Right lobe of liver (tissue), 6 donors: ENCODE measurements around the gene CUX1. TPM values are rescaled to one million over a fixed set of nuclear protein-coding genes. Genes with fewer than 3 reads are reported as not detected.

ENCODE experiments used
- ATAC-seq, 4 donors: fragments of 200-7000 bp; cut with Tn5 transposase; one replicate each; pipeline ENCODE4 v1.9.1; 2020; ENCODE audit warnings: mild to moderate bottlenecking in 4 of 4, moderate library complexity in 4 of 4
- DNase-seq, 3 donors: peaks; one replicate each; pipeline ENCODE4 v3.0.0-alpha.2; 2020
- H3K27ac ChIP-seq, 3 donors: fragments of 200-600 bp; one replicate each; pipeline ENCODE4 v1.8.0; 2022
- H3K27me3 ChIP-seq, 2 donors: fragments of 200-600 bp; one replicate each; pipeline ENCODE4 v1.8.0; 2022
- H3K36me3 ChIP-seq, 4 donors: fragments of 200-600 bp; sonication (generic) in 1 of 4; one replicate each; pipeline versions ENCODE4 v1.5.1 to v1.8.0; 2017 to 2022; ENCODE audit warnings: control low read depth in 1 of 4
- H3K4me1 ChIP-seq, 4 donors: fragments of 200-600 bp; sonication (generic) in 1 of 4; one replicate each; pipeline versions ENCODE4 v1.5.1 to v1.8.0; 2017 to 2022; ENCODE audit warnings: control low read depth in 1 of 4
- H3K4me3 ChIP-seq, 3 donors: fragments of 200-600 bp; one replicate each; pipeline ENCODE4 v1.8.0; 2022
- H3K9me3 ChIP-seq, 4 donors: fragments of 200-600 bp; sonication (generic) in 1 of 4; one replicate each; pipeline versions ENCODE4 v1.5.1 to v1.8.0; 2017 to 2022; ENCODE audit warnings: control low read depth in 1 of 4
- POLR2A ChIP-seq: fragments of 450-650 bp; IDR thresholded peaks from one replicate; pipeline ENCODE4 v1.6.1; 2017; ENCODE audit warnings: antibody characterized with exemption, mild to moderate bottlenecking
- WGBS: methylation state at CpG from one replicate; pipeline ENCODE4 v1.1.6; 2018; ENCODE audit warnings: low coverage, low lambda C conversion rate; ENCODE audit not compliant: insufficient coverage; ENCODE audit errors: missing lambda C conversion rate; 5-methylcytosine and 5-hydroxymethylcytosine counted together
- intact Hi-C, 2 donors: fragments of 100-400 bp; cut with DNase I; formaldehyde crosslinking; loops; one replicate each; pipeline versions ENCODE4 v1.11.2 to v1.14.1; 2022
- total RNA-seq, 6 experiments: library from RNA; depleted of rRNA in 2 of 6; stranded (reverse); fragments of >200 nt in 2 of 6; fragmentation: NEBNext Ultra II Directional in 3 of 6; extraction: Animal tissue kit (Norgen Biotek cat#: 25700) in 3 of 6; gene quantifications; one replicate each; pipeline versions ENCODE4 v1.1.0 to v1.2.4, GENCODE V29; 2016 to 2023
- TF ChIP-seq, protein P1 (sequence below), 4 donors: fragments of 200-600 bp in 3 of 4; fragments of 450-650 bp in 1 of 4; IDR thresholded peaks; one replicate each; pipeline versions ENCODE4 v1.5.1 to v1.8.0; 2016 to 2022; ENCODE audit warnings: antibody characterized with exemption in 4 of 4, mild to moderate bottlenecking in 2 of 4
- donor health status: DM: no; HTN: yes; CAD: no.
- donor health status: DM: no; HTN: no; CAD: no.
- donor health status: DM: no; HTN: no; CAD: no.
- donor health status: DM: no; HTN: yes; CAD: no.
- donor health status: DM: no; HTN: yes; CAD: no.

The CUX1 gene
- total RNA-seq, 6 experiments from 2014 or later, result 34.3 to 53.1 (median 40.6) TPM

DNA sequence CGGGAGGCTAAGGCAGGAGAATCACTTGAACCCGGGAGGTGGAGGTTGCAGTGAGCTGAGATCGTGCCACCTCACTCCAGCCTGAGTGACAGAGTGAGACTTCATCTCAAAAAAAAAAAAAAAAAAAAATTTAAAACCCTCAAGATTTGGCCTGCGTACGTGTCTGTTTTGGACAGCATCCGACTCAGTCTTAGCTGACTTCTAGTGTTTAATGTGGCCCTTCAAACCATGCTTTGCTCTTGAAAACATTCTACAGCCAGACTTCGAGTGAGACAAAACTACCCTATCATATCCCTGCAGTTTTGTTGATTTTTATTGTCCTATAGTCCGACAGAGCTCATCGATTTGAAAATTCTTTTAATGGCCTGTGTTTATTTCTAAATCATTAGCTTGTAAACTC lies 242.1 kb downstream of the CUX1 start:
- intact Hi-C loops, result no loop called here
- no peak for DNase-seq
- ATAC-seq, result no peak
- Histone ChIP-seq H3K27me3 (no peaks in the 10 kb centered on the region), H3K36me3 (no peaks in the 10 kb centered on the region), H3K27ac (no peak overlapping the region), H3K4me3 (no peak overlapping the region), H3K4me1 (no peaks in the 10 kb centered on the region), H3K9me3 (no peaks in the 10 kb centered on the region)
- no peak for TF ChIP-seq POLR2A
- TF ChIP-seq, protein P1, sequence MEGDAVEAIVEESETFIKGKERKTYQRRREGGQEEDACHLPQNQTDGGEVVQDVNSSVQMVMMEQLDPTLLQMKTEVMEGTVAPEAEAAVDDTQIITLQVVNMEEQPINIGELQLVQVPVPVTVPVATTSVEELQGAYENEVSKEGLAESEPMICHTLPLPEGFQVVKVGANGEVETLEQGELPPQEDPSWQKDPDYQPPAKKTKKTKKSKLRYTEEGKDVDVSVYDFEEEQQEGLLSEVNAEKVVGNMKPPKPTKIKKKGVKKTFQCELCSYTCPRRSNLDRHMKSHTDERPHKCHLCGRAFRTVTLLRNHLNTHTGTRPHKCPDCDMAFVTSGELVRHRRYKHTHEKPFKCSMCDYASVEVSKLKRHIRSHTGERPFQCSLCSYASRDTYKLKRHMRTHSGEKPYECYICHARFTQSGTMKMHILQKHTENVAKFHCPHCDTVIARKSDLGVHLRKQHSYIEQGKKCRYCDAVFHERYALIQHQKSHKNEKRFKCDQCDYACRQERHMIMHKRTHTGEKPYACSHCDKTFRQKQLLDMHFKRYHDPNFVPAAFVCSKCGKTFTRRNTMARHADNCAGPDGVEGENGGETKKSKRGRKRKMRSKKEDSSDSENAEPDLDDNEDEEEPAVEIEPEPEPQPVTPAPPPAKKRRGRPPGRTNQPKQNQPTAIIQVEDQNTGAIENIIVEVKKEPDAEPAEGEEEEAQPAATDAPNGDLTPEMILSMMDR (IDR thresholded peaks at IDR 0.05), result no peak
- WGBS, result 90% methylated on average over 6 of the region's 9 CpGs

DNA sequence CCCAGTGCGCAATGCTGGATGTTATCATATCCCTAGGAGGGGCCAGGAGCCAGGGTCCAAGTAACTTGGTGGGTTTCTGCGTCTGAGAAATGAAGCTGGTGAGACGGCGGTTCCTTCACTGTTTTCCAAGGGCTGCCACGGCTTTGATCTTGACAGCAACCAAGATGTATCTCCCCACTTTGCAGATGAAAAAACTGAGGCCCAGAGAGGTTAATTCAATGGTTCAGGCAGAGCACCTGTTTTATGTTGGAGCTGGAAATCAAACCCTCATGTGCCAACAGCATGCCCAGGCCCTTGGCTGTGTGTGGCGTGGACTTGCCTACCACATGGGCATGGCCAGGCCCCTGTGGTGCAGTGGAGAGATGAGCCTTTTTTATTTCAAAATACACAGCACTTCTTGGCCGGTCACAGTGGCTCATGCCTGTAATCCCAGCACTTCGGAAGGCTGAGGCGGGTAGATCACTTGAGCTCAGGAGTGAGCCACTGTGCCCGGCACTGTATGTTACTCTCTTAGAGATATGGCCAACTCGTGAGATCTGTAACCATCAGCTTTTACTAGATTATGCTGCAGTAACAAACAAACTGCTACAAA lies 244.0 kb downstream of the CUX1 start:
- ATAC-seq (no peak), DNase-seq (no peak)
- intact Hi-C loops, result no loop called here
- Histone ChIP-seq H3K4me1 (no peaks in the 10 kb centered on the region), H3K9me3 (no peaks in the 10 kb centered on the region), H3K36me3 (no peaks in the 10 kb centered on the region), H3K27ac (no peak overlapping the region), H3K27me3 (no peaks in the 10 kb centered on the region), H3K4me3 (no peak overlapping the region)
- TF ChIP-seq, protein P1 (IDR thresholded peaks at IDR 0.05), result no peak
- no peak for TF ChIP-seq POLR2A
- WGBS, result 90% methylated on average over 4 of the region's 11 CpGs

DNA sequence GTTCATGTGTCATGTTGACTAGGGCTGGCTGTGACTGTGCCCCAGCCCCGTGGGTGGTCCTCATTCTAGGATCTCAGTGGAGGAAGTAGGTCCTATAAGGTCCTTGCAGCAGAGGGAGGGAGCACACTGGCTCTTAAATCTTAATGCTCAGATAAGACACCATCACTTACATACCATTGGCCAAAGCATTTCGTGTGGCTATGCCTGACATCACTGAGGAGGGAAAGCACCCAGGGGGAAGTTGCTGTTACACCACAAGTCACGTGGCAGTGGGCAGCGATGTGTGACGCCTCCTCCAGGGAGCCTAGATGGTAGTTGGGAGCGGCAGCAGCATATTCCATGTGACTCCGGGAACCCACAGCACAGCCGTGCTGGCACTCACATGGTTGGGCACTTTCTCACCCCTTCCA lies 244.6 kb downstream of the CUX1 start:
- intact Hi-C loops, result no loop called here
- Histone ChIP-seq H3K36me3 (no peaks in the 10 kb centered on the region), H3K27ac (no peak overlapping the region), H3K4me1 (no peaks in the 10 kb centered on the region), H3K9me3 (no peaks in the 10 kb centered on the region), H3K27me3 (no peaks in the 10 kb centered on the region), H3K4me3 (no peak overlapping the region)
- ATAC-seq, result peak; percentile 17 to 53 (median 39)
- TF ChIP-seq POLR2A, result no peak
- TF ChIP-seq, protein P1 (IDR thresholded peaks at IDR 0.05), result no peak
- DNase-seq, result peak in 2 of 3 donors; percentile 42 to 64
- WGBS, result 40% methylated on average over 1 of the region's 8 CpGs

DNA sequence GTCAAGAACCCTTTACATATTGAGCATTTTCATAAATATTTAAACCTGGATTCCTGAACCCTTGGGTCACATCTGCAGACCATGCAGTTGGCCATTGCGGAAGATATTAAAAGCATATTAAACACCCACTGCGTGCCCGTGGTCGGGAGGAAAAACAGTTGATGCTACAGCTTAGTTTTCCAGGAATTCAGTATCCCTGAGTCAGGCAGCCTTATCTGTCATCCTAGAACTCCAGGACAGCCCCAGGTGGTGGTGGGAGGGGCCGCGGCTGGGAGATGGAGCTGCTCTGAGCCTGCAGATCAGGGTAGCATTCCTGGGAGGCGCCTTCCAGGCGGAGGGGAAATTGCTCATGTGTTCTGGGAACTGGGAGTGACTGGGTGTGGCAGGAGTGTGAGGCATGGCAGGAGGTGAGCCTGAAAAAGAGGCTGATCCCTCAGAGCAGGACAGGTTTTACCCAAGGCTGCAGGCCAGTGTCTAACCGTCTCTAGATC lies 246.3 kb downstream of the CUX1 start:
- no peak overlapping the region for H3K27ac ChIP-seq
- no peaks in the 10 kb centered on the region for H3K4me1 ChIP-seq
- peak in 1 of 4 donors; percentile 31 for ATAC-seq
- intact Hi-C loops, result no loop called here
- DNase-seq, result no peak
- WGBS, result 83% methylated on average over 4 of the region's 9 CpGs
- H3K4me3 ChIP-seq, result no peak overlapping the region
- no peaks in the 10 kb centered on the region for H3K36me3 ChIP-seq
- H3K9me3 ChIP-seq, result no peaks in the 10 kb centered on the region
- no peak for TF ChIP-seq POLR2A
- TF ChIP-seq, protein P1 (IDR thresholded peaks at IDR 0.05), result no peak
- H3K27me3 ChIP-seq, result no peaks in the 10 kb centered on the region
